Sigmoid colon (tissue), 7 donors: ENCODE measurements around the gene ARHGAP10. TPM values are rescaled to one million over a fixed set of nuclear protein-coding genes. Genes with fewer than 3 reads are reported as not detected.

Source experiments
- DNase-seq: peaks from one replicate; pipeline ENCODE4 v3.0.0-alpha.2; 2019
- H3K27ac ChIP-seq, 4 donors: fragments of 200-600 bp; sonication (generic); one replicate each; pipeline ENCODE4 v1.5.1; 2016 to 2019; ENCODE audit warnings: mild to moderate bottlenecking in 1 of 4
- H3K27me3 ChIP-seq, 3 donors: fragments of 200-600 bp; sonication (generic); one replicate each; pipeline ENCODE4 v1.5.1; 2019; ENCODE audit warnings: mild to moderate bottlenecking in 1 of 3
- H3K36me3 ChIP-seq, 4 donors: fragments of 200-600 bp; sonication (generic); one replicate each; pipeline ENCODE4 v1.5.1; 2016 to 2019
- H3K4me1 ChIP-seq, 4 donors: fragments of 200-600 bp; sonication (generic); one replicate each; pipeline ENCODE4 v1.5.1; 2017 to 2019
- H3K4me3 ChIP-seq, 4 donors: fragments of 200-600 bp; sonication (generic); one replicate each; pipeline ENCODE4 v1.5.1; 2017 to 2019; ENCODE audit warnings: mild to moderate bottlenecking in 2 of 4, moderate library complexity in 1 of 4
- H3K9me3 ChIP-seq, 4 donors: fragments of 200-600 bp in 3 of 4; sonication (generic) in 3 of 4; one replicate each; pipeline versions ENCODE4 v1.5.1 to v1.6.1; 2013 to 2019
- EP300 ChIP-seq, 4 donors: sonication (generic); formaldehyde crosslinking; IDR thresholded peaks; one replicate each; pipeline ENCODE4 v1.6.1; 2017; ENCODE audit warnings: antibody characterized with exemption in 4 of 4
- POLR2A ChIP-seq, 2 donors: fragments of 450-650 bp; IDR thresholded peaks; one replicate each; pipeline ENCODE4 v1.6.1; 2016; ENCODE audit warnings: antibody characterized with exemption in 2 of 2, mild to moderate bottlenecking in 2 of 2, moderate library complexity in 2 of 2
- POLR2AphosphoS5 ChIP-seq, 4 donors: sonication (generic); formaldehyde crosslinking; IDR thresholded peaks; one replicate each; pipeline ENCODE4 v1.6.1; 2017; ENCODE audit warnings: antibody characterized with exemption in 4 of 4
- WGBS, 2 donors: extraction: QIAGEN DNeasy Blood & Tissue Kit; methylation state at CpG; one replicate each; pipeline ENCODE4 v1.1.7; 2013; 5-methylcytosine and 5-hydroxymethylcytosine counted together
- intact Hi-C: fragments of 100-400 bp; cut with DNase I; formaldehyde crosslinking; loops from one replicate; pipeline ENCODE4 v1.15.1; 2023
- polyA plus RNA-seq, 3 donors: library from polyadenylated mRNA; stranded (reverse); fragments of 200-250 nt; gene quantifications; one replicate each; pipeline ENCODE4 v1.2.3, GENCODE V29; 2013
- total RNA-seq, 4 donors: library from RNA; depleted of rRNA; stranded (reverse); fragments of >200 nt; gene quantifications; one replicate each; pipeline ENCODE4 v1.1.0, GENCODE V29; 2016
- TF ChIP-seq, protein P1 (sequence below), 4 experiments: fragments of 450-650 bp in 3 of 4; fragments of 200-600 bp in 1 of 4; IDR thresholded peaks; one replicate each; pipeline ENCODE4 v1.5.1; 2016 to 2019; ENCODE audit warnings: antibody characterized with exemption in 4 of 4, mild to moderate bottlenecking in 3 of 4, moderate library complexity in 2 of 4
- donor health status: healthy with polysubstance abuse.
- donor health status: Bipolar disorder and iron deficiency.
- donor health status: healthy.

The ARHGAP10 gene
- total and polyA plus RNA-seq, 7 donors: 3.0 to 158 (median 123) TPM

DNA sequence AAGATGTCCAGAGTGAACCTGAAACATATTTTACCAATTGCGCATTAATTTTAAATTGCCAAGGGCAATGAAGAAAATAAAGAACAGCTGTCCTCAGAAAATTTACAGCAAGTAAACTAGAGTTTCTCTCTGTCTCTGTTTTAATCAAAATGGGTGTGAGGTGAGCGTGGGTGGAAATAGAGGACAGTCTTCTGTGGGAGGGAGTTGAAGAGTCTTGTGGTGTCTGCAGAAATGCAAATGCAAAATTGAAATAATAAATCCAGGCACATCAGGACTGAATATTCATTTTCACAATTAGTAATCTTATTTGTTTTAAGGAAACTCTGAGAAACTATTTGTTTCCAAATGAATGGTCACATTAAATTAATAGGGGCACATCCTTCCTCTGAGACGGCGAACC is 192.0 kb downstream of the ARHGAP10 start:
- DNase-seq: no peak
- H3K27me3 ChIP-seq: no peaks in the 10 kb centered on the region
- WGBS, 2 donors: 73 to 92% methylated on average over 4 of the region's 4 CpGs
- H3K4me1 ChIP-seq: peaks cover 0 to 34% (median 16%) of the 10 kb centered on the region in 4 donors
- TF ChIP-seq EP300 (IDR thresholded peaks at IDR 0.05) (no peak), POLR2AphosphoS5 (IDR thresholded peaks at IDR 0.05) (no peak), POLR2A (IDR thresholded peaks at IDR 0.05) (no peak)
- TF ChIP-seq, protein P1, sequence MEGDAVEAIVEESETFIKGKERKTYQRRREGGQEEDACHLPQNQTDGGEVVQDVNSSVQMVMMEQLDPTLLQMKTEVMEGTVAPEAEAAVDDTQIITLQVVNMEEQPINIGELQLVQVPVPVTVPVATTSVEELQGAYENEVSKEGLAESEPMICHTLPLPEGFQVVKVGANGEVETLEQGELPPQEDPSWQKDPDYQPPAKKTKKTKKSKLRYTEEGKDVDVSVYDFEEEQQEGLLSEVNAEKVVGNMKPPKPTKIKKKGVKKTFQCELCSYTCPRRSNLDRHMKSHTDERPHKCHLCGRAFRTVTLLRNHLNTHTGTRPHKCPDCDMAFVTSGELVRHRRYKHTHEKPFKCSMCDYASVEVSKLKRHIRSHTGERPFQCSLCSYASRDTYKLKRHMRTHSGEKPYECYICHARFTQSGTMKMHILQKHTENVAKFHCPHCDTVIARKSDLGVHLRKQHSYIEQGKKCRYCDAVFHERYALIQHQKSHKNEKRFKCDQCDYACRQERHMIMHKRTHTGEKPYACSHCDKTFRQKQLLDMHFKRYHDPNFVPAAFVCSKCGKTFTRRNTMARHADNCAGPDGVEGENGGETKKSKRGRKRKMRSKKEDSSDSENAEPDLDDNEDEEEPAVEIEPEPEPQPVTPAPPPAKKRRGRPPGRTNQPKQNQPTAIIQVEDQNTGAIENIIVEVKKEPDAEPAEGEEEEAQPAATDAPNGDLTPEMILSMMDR (IDR thresholded peaks at IDR 0.05): no peak
- H3K9me3 ChIP-seq: no peaks in the 10 kb centered on the region
- peaks cover 0 to 12% (median 0%) of the 10 kb centered on the region in 4 donors for H3K36me3 ChIP-seq
- no peak overlapping the region for H3K4me3 ChIP-seq
- intact Hi-C loops: loop anchor here (10.0 kb wide), 1 partner anchor 521 kb away; the partner anchor contains the start of gene NR3C2
- H3K27ac ChIP-seq: no peak overlapping the region

DNA sequence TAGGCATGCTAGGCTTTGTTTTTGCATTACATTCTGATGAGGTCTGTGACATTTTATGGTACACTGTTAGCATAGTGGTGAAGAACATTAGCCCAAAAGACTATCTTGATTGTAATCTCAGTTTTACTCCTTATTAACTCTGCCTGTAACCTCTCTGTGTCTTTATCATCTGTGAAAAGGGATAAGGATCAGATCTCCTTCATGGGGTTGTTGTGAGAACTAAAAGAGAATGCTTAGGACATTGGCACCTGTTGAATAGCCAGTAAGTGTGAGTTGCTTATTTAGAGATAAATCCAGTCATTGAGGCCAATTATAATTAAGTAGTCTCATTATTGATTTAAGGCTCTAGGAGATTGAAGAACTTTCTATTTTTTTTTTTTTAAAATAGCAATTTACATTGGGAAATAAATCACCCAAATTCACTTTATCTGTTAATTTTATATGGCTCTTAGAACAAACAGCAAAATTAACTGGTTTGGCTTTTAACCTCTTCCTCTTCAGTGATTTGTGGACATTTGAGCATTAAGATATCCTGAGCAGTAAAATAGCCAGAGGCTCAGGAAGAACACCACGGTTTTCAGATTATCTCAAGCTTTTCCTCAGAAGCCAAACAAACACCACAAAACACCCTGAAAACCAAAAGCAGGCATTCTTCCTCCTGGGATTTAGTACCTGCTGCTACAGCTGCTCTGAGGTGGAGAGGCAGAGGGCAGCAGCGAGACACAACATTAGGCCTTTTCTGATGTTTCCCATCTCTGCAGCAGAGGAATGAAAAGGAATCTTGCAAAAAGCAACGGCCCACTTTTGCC is 192.9 kb downstream of the ARHGAP10 start:
- H3K27ac ChIP-seq: no peak overlapping the region
- peaks cover 0 to 11% (median 0%) of the 10 kb centered on the region in 4 donors for H3K36me3 ChIP-seq
- intact Hi-C loops: loop anchor here (10.0 kb wide), 1 partner anchor 520 kb away; the partner anchor contains the start of gene NR3C2
- no peaks in the 10 kb centered on the region for H3K27me3 ChIP-seq
- H3K4me1 ChIP-seq: peaks cover 0 to 43% (median 21%) of the 10 kb centered on the region in 4 donors
- no peaks in the 10 kb centered on the region for H3K9me3 ChIP-seq
- 18 to 37% methylated on average over 3 of the region's 3 CpGs for WGBS, 2 donors
- TF ChIP-seq POLR2AphosphoS5 (IDR thresholded peaks at IDR 0.05): no peak
- no peak for TF ChIP-seq EP300 (IDR thresholded peaks at IDR 0.05)
- TF ChIP-seq POLR2A (IDR thresholded peaks at IDR 0.05): no peak
- TF ChIP-seq, protein P1 (IDR thresholded peaks at IDR 0.05): peak in 2 of 4 experiments; percentile 24 to 28
- no peak for DNase-seq
- H3K4me3 ChIP-seq: no peak overlapping the region

DNA sequence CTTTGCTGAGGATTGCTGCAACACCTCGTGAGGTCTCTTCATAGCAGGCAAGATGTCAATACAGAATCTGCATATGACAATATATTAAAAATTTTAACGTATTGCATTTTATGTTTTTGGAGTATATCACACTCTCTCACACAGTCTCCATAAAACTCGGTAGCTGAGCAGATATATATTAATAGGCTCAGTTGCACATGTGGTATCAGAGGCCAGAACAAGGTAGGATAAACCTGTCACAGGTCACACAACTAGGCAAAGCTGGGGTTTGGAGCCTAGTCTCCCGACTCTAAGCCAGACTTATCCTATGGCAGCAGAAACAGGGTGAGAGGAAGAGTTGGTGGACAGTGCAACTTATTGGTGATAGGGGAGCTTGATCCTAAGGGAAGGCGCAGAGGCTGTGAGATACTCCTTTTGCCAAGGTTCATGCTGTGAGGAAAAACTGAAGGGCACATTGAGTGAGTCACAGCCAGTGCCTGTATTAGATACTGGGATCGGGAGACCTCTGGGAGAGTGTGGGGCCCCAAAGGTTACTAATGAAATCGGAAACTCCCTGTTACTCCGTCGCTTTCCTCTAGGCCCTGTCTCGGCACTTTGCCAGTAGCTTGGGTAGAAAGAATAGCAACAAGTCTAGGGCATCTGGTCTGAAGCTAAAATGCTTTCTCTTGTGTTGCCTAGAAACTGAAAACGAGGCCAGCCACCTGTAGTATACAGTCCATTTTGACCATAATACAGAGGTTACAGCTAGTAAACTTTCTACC is 195.7 kb downstream of the ARHGAP10 start:
- H3K27ac ChIP-seq: peak overlapping the region; percentile 24 to 77 (median 62)
- intact Hi-C loops: loop anchor here (10.0 kb wide), 1 partner anchor 517 kb away; the partner anchor contains the start of gene NR3C2
- H3K36me3 ChIP-seq: peaks cover 0 to 4% (median 0%) of the 10 kb centered on the region in 4 donors
- no peaks in the 10 kb centered on the region for H3K27me3 ChIP-seq
- 84 to 91% methylated on average over 11 of the region's 11 CpGs for WGBS, 2 donors
- TF ChIP-seq POLR2A (IDR thresholded peaks at IDR 0.05) (no peak), POLR2AphosphoS5 (IDR thresholded peaks at IDR 0.05) (no peak), EP300 (IDR thresholded peaks at IDR 0.05) (no peak)
- TF ChIP-seq, protein P1 (IDR thresholded peaks at IDR 0.05): no peak
- H3K9me3 ChIP-seq: no peaks in the 10 kb centered on the region
- H3K4me1 ChIP-seq: peaks cover 0 to 46% (median 21%) of the 10 kb centered on the region in 4 donors
- peak; percentile 73 for DNase-seq
- no peak overlapping the region for H3K4me3 ChIP-seq

DNA sequence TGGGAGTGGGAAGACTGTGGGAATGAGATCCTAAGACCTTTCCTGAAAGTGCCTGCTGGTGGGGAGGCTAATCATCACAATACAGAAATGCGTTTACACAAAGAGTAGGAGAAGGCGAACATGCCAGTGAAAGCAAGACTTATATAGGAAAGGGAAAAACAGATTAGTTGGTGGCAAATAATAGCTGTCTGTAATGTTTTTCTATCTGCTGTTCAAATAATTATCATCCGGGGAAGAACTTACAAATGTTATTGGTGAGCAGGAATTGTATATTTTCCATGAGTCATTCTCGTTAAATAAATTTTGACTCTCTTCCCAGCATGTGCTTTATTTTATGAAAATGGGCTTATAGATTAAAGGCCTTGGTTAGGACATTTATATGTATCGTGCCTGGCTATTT is 196.5 kb downstream of the ARHGAP10 start:
- H3K4me3 ChIP-seq: no peak overlapping the region
- H3K27me3 ChIP-seq: no peaks in the 10 kb centered on the region
- H3K27ac ChIP-seq: peak overlapping the region; percentile 24 to 77 (median 62)
- no peaks in the 10 kb centered on the region for H3K9me3 ChIP-seq
- H3K36me3 ChIP-seq: peaks cover 0 to 4% (median 2%) of the 10 kb centered on the region in 4 donors
- intact Hi-C loops: loop anchor here (10.0 kb wide), 1 partner anchor 516 kb away; the partner anchor contains the start of gene NR3C2
- DNase-seq: no peak
- 74 to 76% methylated on average over 5 of the region's 5 CpGs for WGBS, 2 donors
- peaks cover 0 to 51% (median 24%) of the 10 kb centered on the region in 4 donors for H3K4me1 ChIP-seq
- TF ChIP-seq EP300 (IDR thresholded peaks at IDR 0.05) (no peak), POLR2AphosphoS5 (IDR thresholded peaks at IDR 0.05) (no peak), POLR2A (IDR thresholded peaks at IDR 0.05) (no peak)
- TF ChIP-seq, protein P1 (IDR thresholded peaks at IDR 0.05): no peak
